Naive B cell (primary cell): ENCODE measurements around the gene LSM4. TPM values are rescaled to one million over a fixed set of nuclear protein-coding genes. Genes with fewer than 3 reads are reported as not detected.

Experiments
- ATAC-seq, 2 donors: fragments of 150-1000 bp; cut with Tn5 transposase; 2 replicates each; pipeline ENCODE4 v1.10.0; 2021; ENCODE audit warnings: low read depth in 2 of 2, mild to moderate bottlenecking in 2 of 2, moderate library complexity in 2 of 2
- DNase-seq: peaks from one replicate; pipeline ENCODE4 v3.0.0; 2022
- H3K27ac Mint-ChIP-seq, 6 donors: one replicate each; pipeline ENCODE4 v1.8.0; 2020 to 2022; ENCODE audit warnings: mild to moderate bottlenecking in 6 of 6, mixed read lengths in 6 of 6, moderate library complexity in 5 of 6, inconsistent platforms in 2 of 6
- H3K27me3 Mint-ChIP-seq, 3 donors: one replicate each; pipeline ENCODE4 v1.8.0; 2021 to 2022; ENCODE audit warnings: mixed read lengths in 3 of 3, mild to moderate bottlenecking in 1 of 3
- H3K36me3 Mint-ChIP-seq, 2 donors: one replicate each; pipeline ENCODE4 v1.8.0; 2020 to 2022; ENCODE audit warnings: mixed read lengths in 2 of 2, inconsistent platforms in 1 of 2, mild to moderate bottlenecking in 1 of 2
- H3K4me1 Mint-ChIP-seq, 3 donors: one replicate each; pipeline ENCODE4 v1.8.0; 2020 to 2022; ENCODE audit warnings: mixed read lengths in 3 of 3, inconsistent platforms in 1 of 3, mild to moderate bottlenecking in 1 of 3, moderate library complexity in 1 of 3
- H3K4me3 Mint-ChIP-seq, 8 donors: one replicate each; pipeline ENCODE4 v1.8.0; 2020 to 2022; ENCODE audit warnings: mild to moderate bottlenecking in 8 of 8, mixed read lengths in 8 of 8, moderate library complexity in 8 of 8, inconsistent platforms in 2 of 8
- H3K9me3 Mint-ChIP-seq, 7 donors: one replicate each; pipeline ENCODE4 v1.8.0; 2020 to 2022; ENCODE audit warnings: mixed read lengths in 7 of 7, mild to moderate bottlenecking in 5 of 7, inconsistent platforms in 2 of 7, moderate library complexity in 1 of 7
- polyA plus RNA-seq, 6 donors: library from polyadenylated mRNA; unstranded; fragments of 300-500 nt; fragmentation: Illumina TruSeq; gene quantifications; one replicate each; pipeline ENCODE4 v1.2.3, GENCODE V29; 2021; ENCODE audit warnings: low read depth in 6 of 6

The LSM4 gene
- polyA plus RNA-seq, 6 donors from 2014 or later: 111 to 157 (median 123) TPM

DNA sequence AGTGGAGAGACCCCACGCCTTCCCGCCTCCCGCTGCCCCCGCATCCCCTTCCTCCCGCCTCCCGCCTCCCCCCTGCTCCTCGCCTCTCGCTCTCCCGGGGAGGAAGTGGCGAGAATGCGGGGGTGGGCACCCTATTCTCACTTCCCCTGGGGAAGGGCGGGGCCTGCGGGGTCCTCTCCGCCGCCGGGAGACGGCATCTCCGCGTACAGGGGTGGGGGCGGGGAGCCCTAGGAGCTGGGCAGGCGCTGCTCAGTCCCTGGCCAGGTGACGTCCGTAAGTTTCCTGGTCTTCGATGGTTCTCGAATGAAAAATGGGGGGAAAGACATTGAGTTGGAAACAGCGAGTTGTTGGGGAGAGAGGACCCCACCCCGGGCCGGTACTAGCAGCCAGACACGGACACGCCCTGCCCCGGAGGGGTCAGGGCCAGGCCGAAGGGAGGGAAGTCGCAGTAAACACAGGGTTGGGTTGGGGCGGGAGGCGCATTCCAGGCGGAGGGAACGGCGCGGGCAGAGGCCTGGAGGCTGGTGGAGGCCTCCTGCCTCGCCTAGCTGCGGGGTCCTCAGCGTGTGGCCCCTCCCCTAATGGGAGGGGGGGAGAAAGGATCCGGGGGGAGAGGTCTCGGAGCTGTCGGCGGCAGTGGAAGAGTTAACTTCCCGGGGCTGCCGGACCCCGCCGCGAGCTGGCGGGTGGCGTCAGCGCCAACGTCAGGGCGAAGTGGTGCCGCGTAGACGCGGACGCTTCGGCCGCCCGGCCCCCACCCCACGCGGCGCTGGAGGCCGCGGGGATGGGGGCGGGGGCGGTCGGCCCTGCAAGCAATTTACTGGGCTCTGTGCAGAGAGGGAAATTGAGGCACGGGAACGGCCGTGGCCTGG lies 31.1 kb downstream of the LSM4 start:
- DNase-seq (peak; percentile 96), ATAC-seq (peak; percentile 58 to 62)
- Mint-ChIP-seq H3K27ac (peak overlapping the region; percentile 93 to 100 (median 98)), H3K9me3 (peaks cover 0 to 5% (median 0%) of the 10 kb centered on the region in 7 donors), H3K27me3 (no peaks in the 10 kb centered on the region), H3K4me3 (peak overlapping the region; percentile 88 to 99 (median 96)), H3K4me1 (peaks cover 43 to 73% (median 58%) of the 10 kb centered on the region in 3 donors), H3K36me3 (no peaks in the 10 kb centered on the region)

DNA sequence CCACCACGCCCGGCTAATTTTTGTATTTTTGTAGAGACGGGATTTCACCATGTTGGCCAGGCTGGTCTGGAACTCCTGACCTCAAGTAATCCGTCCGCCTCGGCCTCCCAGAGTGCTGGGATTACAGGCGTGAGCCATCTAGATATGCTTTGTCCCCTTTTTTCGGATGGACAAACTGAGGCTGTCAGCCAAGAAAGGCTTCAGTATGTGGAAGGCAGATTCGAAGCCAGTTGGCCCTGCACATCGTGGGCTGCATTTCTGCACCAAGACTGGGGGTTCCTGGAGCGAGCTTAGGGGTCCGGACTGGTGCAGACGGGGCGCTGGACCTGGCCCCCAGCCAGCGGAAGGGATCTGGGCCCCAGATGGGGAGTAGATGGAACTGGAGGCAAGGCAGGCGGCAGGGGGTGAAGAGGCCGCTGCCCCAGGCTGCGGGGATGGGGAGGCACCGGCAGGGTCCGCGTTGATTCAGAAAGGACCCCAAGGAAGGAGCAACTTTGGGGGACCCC lies 31.8 kb downstream of the LSM4 start:
- DNase-seq (no peak), ATAC-seq (peak in 1 of 2 donors; percentile 4)
- Mint-ChIP-seq H3K27ac (peak overlapping the region; percentile 93 to 100 (median 98)), H3K9me3 (peaks cover 0 to 3% (median 0%) of the 10 kb centered on the region in 7 donors), H3K4me1 (peaks cover 46 to 77% (median 59%) of the 10 kb centered on the region in 3 donors), H3K4me3 (peak overlapping the region; percentile 88 to 99 (median 96)), H3K36me3 (no peaks in the 10 kb centered on the region), H3K27me3 (no peaks in the 10 kb centered on the region)

DNA sequence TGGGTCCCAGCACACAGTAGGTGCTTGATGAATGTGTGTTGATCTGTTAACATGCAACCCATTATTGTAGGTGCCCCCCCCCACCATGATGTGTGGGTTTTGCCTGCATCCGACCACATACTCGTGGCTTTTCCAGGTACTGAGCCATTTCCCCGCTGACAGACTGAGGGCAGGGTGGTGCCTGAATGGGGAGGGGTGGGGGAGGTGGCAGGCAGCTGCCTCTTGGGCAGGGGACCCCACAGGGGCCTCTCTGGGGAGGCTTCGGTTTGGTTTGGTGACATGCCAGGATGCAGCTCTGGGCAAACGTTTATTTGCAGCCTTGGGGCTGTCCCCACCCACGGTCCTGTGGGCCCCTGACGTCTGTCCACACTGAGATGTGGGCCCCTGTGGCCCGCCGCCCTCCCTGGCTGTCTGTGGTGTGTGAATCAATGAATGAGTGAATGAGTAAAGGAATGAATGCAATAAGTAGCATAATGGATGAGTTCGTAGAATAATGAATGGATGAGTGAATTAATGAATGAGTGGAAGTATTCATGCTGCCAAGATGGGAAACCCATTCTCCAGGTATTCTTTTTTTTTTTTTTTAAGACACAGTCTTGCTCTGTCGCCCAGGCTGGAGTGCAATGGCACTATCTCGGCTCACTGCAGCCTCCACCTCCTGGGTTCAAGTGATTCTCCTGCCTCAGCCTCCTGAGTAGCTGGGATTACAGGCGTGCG lies 32.4 kb downstream of the LSM4 start:
- peak; percentile 95 for DNase-seq
- Mint-ChIP-seq H3K4me3 (peak overlapping the region; percentile 88 to 99 (median 96)), H3K36me3 (no peaks in the 10 kb centered on the region), H3K27me3 (no peaks in the 10 kb centered on the region), H3K27ac (peak overlapping the region; percentile 93 to 100 (median 98)), H3K9me3 (no peaks in the 10 kb centered on the region), H3K4me1 (peaks cover 45 to 75% (median 57%) of the 10 kb centered on the region in 3 donors)
- peak; percentile 56 to 60 for ATAC-seq

DNA sequence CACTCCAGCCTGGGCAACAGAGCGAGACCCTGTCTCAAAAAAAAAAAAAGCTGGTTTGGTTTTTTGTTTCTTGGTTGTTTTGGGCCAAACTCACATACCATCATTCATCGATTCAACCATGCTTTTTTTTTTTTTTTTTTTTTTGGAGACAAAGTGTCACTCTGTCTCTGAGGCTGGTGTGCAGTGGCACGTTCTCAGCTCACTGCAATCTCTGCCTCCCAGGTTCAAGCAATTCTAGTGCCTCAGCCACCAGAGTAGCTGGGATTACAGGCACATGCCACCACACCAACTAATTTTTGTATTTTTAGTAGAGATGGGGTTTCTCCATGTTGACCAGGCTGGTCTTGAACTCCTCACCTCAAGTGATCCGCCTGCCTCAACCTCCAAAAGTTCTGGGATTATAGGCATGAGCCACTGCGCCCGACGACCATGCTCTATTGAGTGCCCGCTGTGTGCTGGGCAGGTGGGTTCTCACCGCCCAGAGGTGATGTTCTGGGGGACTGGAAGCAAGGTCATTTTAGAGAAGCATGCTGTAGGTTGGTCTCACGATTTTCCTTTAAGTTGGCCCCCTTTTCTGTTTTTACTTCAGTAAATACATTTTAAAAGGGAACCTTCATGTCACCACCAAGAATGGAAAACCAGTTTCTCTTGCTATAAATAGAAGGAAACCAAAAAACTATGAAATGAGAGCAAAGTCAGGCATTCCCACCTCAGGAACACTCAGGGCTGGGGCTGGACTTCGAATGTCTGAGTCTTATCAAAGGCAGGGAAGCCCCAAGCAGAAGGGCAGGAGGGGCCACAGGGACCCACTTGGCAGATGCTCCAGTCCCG lies 33.2 kb downstream of the LSM4 start:
- Mint-ChIP-seq H3K27ac (peak overlapping the region; percentile 93 to 100 (median 98)), H3K4me3 (peak overlapping the region in 7 of 8 donors; percentile 5 to 97 (median 90)), H3K36me3 (no peaks in the 10 kb centered on the region), H3K9me3 (no peaks in the 10 kb centered on the region), H3K27me3 (no peaks in the 10 kb centered on the region), H3K4me1 (peaks cover 46 to 77% (median 59%) of the 10 kb centered on the region in 3 donors)
- ATAC-seq (no peak), DNase-seq (peak; percentile 18)

DNA sequence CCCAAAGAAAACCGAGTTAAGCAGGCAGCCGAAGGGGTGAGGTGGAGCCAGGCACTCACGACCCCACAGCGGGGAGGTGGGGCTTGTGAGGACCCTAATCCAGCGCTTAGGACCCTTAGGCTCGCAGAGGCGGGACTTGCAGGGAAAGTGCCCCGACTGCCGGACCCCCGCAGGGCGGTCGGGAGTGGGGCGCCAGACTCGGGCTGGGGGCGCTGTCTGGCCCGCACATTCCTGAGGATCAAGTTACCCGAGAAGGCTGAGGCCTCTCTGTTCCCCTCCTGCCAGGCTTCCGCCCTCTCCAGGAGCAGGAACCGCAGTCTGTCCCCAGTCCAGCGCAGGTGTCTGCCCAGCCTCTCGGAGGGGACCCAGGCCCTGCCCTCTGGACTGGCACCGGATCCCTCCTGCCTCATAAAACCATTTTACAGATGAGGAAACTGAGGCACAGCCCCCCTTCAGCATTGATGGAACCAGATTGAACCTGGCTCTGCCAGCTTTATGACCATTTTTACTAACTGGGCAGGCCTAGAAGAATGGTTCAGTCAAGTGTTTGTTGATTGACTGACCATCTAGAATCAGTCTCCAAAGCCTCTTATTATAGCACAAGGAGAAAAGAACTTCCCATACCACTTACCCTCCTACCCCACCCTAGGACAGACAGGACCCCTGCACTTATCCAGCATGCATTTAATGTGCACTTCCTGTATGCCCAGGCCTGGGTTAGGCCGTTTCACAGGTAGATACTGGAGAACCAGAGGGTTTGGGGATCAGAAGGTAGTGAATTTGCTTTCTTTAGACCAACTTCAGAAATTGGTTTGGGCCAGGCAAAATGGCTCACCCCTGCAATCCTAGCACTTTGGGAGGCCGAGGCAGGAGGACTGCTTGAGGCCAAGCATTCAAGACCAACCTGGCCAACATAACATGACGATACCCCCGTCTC lies 34.8 kb downstream of the LSM4 start:
- H3K27ac Mint-ChIP-seq: peak overlapping the region in 3 of 6 donors; percentile 21 to 95 (median 72)
- peak overlapping the region in 3 of 8 donors; percentile 44 to 65 (median 46) for H3K4me3 Mint-ChIP-seq
- H3K4me1 Mint-ChIP-seq: peaks cover 40 to 69% (median 49%) of the 10 kb centered on the region in 3 donors

DNA sequence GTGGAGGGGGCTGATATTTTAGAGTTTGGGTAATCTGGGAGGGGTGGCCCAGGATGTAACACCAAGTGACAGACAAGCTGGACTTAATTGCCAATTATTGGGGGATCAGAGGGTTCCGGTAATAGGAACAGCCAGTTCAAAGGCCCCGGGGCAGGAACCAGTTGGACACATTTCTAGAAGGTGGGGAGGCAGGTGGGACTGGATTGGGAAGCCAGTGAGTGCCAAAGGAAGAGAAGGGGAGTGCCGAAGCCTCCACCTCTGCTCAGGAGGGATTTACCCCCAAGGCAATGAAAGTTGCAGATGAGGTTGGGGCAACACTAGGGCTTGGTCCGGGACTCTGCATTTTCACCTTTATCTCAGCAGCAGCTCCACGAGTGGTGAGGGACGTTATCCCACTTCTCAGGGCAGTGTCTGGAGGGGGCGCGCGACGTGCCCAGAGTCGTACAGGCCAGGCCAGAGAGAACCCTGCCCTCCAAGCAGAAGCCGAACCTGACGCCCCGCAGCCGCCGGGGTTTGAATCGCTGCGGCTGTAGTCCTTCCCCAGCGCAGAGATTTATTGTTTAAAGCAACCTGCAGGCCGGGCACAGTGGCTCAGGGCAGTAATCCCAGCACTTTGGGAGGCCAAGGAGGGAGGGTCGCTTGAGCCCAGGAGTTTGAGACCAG lies 35.8 kb downstream of the LSM4 start:
- H3K36me3 Mint-ChIP-seq: no peaks in the 10 kb centered on the region
- H3K4me3 Mint-ChIP-seq: peak overlapping the region in 4 of 8 donors; percentile 24 to 77 (median 37)
- no peaks in the 10 kb centered on the region for H3K27me3 Mint-ChIP-seq
- DNase-seq: no peak
- ATAC-seq: no peak
- H3K4me1 Mint-ChIP-seq: peaks cover 45 to 75% (median 52%) of the 10 kb centered on the region in 3 donors
- H3K9me3 Mint-ChIP-seq: peaks cover 0 to 2% (median 0%) of the 10 kb centered on the region in 7 donors
- H3K27ac Mint-ChIP-seq: peak overlapping the region in 4 of 6 donors; percentile 47 to 90 (median 81)

More for the DNA sequence above, 34.8 kb downstream of the LSM4 start:
- no peaks in the 10 kb centered on the region for H3K9me3 Mint-ChIP-seq
- H3K36me3 Mint-ChIP-seq: no peaks in the 10 kb centered on the region
- no peaks in the 10 kb centered on the region for H3K27me3 Mint-ChIP-seq
- no peak for ATAC-seq
- no peak for DNase-seq

DNA sequence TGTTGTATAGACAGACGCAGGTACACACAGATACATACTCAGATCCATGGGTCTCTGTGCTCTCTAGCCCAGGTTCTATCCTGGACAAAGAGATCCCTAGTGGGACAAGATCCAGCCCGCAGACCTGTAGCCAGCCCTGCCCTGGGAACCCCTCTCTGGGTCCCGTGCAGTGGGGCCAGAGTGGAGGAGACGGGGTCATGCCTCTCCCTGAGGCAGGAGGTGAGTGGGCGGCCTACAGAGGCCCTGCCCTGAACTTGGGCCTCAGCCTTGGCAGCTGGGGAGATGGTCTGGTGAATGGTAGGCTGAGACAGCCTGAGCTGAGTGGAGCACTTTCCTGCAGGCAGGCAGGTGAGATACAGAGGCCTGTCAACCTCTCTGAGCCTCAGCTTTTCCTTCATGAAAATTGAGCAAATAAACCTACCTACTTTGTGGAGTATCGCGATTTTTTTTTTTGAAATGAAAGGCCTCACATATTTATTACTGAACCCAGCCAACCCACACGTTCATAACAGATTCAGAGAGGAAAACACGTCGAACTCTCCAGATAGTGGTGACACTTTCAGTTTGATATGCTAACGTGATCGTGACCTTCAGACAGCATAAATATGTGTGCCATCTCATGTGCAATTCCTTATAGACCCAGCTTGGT lies 38.0 kb downstream of the LSM4 start:
- peak; percentile 14 for DNase-seq
- H3K4me1 Mint-ChIP-seq: peaks cover 38 to 60% (median 42%) of the 10 kb centered on the region in 3 donors

DNA sequence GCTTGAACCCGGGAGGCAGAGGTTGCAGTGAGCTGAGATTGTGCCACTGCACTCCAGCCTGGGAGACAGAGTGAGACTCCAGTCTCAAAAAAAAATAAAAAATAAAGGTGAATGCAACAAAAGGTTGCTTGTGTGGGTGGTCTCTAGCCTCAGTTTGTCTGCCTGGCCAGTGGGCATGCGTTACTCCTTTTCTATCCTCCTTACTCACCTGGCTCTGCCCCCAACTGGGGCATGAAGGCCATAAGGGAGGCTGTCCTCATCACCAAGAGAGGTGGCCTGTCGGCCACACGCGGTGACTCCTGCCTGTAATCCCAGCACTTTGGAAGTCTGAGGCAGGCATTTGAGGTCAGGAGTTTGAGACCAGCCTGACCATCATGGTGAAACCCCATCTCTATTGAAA lies 39.5 kb downstream of the LSM4 start:
- Mint-ChIP-seq H3K36me3 (peaks cover 9 to 18% of the 10 kb centered on the region in 2 donors), H3K27ac (peak overlapping the region in 5 of 6 donors; percentile 76 to 100 (median 97)), H3K4me1 (peaks cover 45 to 59% (median 54%) of the 10 kb centered on the region in 3 donors), H3K9me3 (peaks cover 0 to 2% (median 0%) of the 10 kb centered on the region in 7 donors), H3K27me3 (peaks cover 0 to 7% (median 6%) of the 10 kb centered on the region in 3 donors), H3K4me3 (peak overlapping the region; percentile 9 to 99 (median 86))
- DNase-seq (no peak), ATAC-seq (no peak)

More for the DNA sequence above, 38.0 kb downstream of the LSM4 start:
- H3K27ac Mint-ChIP-seq: peak overlapping the region in 5 of 6 donors; percentile 44 to 96 (median 79)
- peaks cover 2 to 4% of the 10 kb centered on the region in 2 donors for H3K36me3 Mint-ChIP-seq
- H3K27me3 Mint-ChIP-seq: peaks cover 0 to under 1% (median under 1%) of the 10 kb centered on the region in 3 donors
- ATAC-seq: no peak
- H3K9me3 Mint-ChIP-seq: peaks cover 0 to 2% (median 0%) of the 10 kb centered on the region in 7 donors
- H3K4me3 Mint-ChIP-seq: peak overlapping the region in 1 of 8 donors; percentile 75

DNA sequence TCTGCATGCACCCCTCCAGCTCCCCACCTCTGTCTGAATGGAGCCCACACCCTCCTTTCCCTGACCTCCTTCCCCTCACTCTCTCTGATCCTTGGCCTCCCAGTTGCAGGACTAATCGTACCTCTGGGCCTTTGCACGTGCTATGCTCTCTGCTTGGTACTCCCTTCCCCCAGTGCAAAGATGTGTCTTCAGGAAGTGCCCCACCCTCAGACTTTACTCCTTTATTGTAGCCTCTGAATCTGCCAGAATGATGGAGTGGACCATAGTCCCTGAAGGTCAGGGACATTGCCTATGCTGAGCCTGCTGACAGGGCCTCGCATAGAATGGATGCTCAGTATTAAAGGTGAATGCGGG lies 40.1 kb downstream of the LSM4 start:
- Mint-ChIP-seq H3K36me3 (peaks cover 9 to 18% of the 10 kb centered on the region in 2 donors), H3K27me3 (peaks cover 0 to 7% (median 6%) of the 10 kb centered on the region in 3 donors), H3K9me3 (peaks cover 0 to 2% (median 0%) of the 10 kb centered on the region in 7 donors), H3K27ac (peak overlapping the region; percentile 97 to 100 (median 99)), H3K4me3 (peak overlapping the region; percentile 84 to 99 (median 93)), H3K4me1 (peaks cover 51 to 60% (median 58%) of the 10 kb centered on the region in 3 donors)
- ATAC-seq: no peak
- no peak for DNase-seq

DNA sequence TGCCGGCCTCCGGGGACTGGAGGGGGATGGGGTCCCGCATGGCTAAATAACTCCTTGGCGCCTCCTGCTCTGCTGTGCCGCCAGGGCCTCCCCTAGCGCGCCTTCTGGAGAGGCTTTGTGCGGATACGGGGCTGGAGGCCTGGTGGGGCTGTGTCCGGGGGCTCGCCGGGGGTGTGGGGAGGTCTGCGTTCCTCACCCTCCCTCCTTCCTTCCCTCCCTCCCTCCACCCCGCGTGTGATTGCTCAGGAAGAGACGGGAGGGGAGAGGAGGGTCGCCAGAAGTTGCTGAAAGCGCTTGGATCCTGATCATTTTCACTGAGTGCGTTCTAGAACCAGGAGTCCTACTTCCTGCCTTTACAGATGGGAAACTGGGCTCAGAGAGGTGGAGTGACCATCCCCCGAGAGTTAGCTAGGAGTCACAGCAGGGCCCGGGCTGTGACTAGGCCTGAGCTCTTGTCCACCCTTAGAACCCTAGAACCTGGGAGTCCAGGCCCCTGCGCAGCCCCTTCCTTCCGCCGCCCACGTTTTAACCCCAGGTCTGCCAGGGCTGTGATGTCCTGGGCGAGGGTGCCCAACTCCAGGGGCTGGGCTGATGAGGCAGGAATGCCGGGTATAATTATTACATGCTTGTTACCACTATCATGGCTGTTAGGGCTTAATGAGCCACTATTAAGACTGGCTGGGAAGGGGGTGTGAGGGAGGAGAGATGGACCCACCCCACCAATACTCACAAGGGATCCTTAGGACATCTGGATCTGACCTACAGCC lies 40.7 kb downstream of the LSM4 start:
- H3K36me3 Mint-ChIP-seq: peaks cover 9 to 18% of the 10 kb centered on the region in 2 donors
- H3K4me3 Mint-ChIP-seq: peak overlapping the region; percentile 84 to 99 (median 93)
- H3K9me3 Mint-ChIP-seq: peaks cover 0 to 2% (median 0%) of the 10 kb centered on the region in 7 donors
- H3K4me1 Mint-ChIP-seq: peaks cover 56 to 63% (median 58%) of the 10 kb centered on the region in 3 donors
- DNase-seq (no peak), ATAC-seq (no peak)
- peaks cover 0 to 7% (median 6%) of the 10 kb centered on the region in 3 donors for H3K27me3 Mint-ChIP-seq
- H3K27ac Mint-ChIP-seq: peak overlapping the region; percentile 97 to 100 (median 99)
